IMR-90 (cell line): ENCODE data around the gene LRRC10B.

ENCODE experiments used
- BHLHE40 ChIP-seq: fragments of 150-350 bp; IDR thresholded peaks from 2 replicates; pipeline ENCODE4 v1.6.1; 2016; ENCODE audit warnings: mild to moderate bottlenecking, low read depth, low read length
- CEBPB ChIP-seq: IDR thresholded peaks from 2 replicates; pipeline ENCODE4 v1.6.1; 2012; ENCODE audit warnings: low read depth, low read length, improper control_type of control experiment
- CTCF ChIP-seq: conservative IDR thresholded peaks from 2 replicates; pipeline ENCODE4 v1.5.1; 2012; ENCODE audit warnings: mild to moderate bottlenecking, low read depth, low read length, improper control_type of control experiment
- POLR2A ChIP-seq: IDR thresholded peaks from 2 replicates; pipeline ENCODE4 v1.6.1; 2012; ENCODE audit warnings: mild to moderate bottlenecking, low read depth, low read length
- RFX5 ChIP-seq: IDR thresholded peaks from 2 replicates; pipeline ENCODE4 v1.8.0; 2012; ENCODE audit warnings: low read depth, mild to moderate bottlenecking, low read length, moderate library complexity

GRCh38 chr11:61474013-61474643, 34.4 kb upstream of the LRRC10B start:
- TF ChIP-seq CTCF (no peak), POLR2A (no peak), RFX5 (no peak), CEBPB (no peak), BHLHE40 (no peak)
